Neural cell (in vitro differentiated cells): ENCODE measurements around the gene CTPS2. TPM values are rescaled to one million over a fixed set of nuclear protein-coding genes. Genes with fewer than 3 reads are reported as not detected.
A peak's percentile ranks its signal among the peaks of the same experiment; 100 is the strongest.

Experiments
- H2AFZ ChIP-seq: fragments of 200-600, 300-800 bp; sonication (generic), shearing (Covaris generic); 2 replicates; pipeline ENCODE4 v1.6.0; 2014; ENCODE audit warnings: low read depth, mild to moderate bottlenecking, antibody characterized with exemption, low read length, moderate library complexity
- H3F3A ChIP-seq: fragments of 200-600 bp; shearing (Covaris generic); 2 replicates; pipeline ENCODE4 v1.6.1; 2016; ENCODE audit warnings: mild to moderate bottlenecking, moderate library complexity, mixed read lengths, antibody characterized with exemption, low read length; ENCODE audit not compliant: insufficient read depth, poor library complexity, severe bottlenecking
- H3K27ac ChIP-seq: fragments of 200-600, 300-800 bp; sonication (generic), shearing (Covaris generic); 2 replicates; pipeline ENCODE4 v1.5.1; 2014; ENCODE audit warnings: mild to moderate bottlenecking, low read length, moderate library complexity
- H3K27me3 ChIP-seq: fragments of 300-800, 200-600 bp; sonication (generic), shearing (Covaris generic); 2 replicates; pipeline ENCODE4 v1.6.0; 2014; ENCODE audit warnings: mild to moderate bottlenecking, low read depth, low read length, moderate library complexity; ENCODE audit not compliant: insufficient read depth
- H3K36me3 ChIP-seq: fragments of 300-800, 200-600 bp; sonication (generic), shearing (Covaris generic); 2 replicates; pipeline ENCODE4 v1.5.1; 2014; ENCODE audit warnings: mild to moderate bottlenecking, antibody characterized with exemption, low read length, moderate library complexity; ENCODE audit not compliant: insufficient read depth
- H3K4me2 ChIP-seq: fragments of 300-800, 200-600 bp; sonication (generic), shearing (Covaris generic); 2 replicates; pipeline ENCODE4 v1.6.0; 2014; ENCODE audit warnings: mild to moderate bottlenecking, low read length
- H3K4me3 ChIP-seq: fragments of 300-800, 200-600 bp; sonication (generic), shearing (Covaris generic); 2 replicates; pipeline ENCODE4 v1.5.1; 2014; ENCODE audit warnings: mild to moderate bottlenecking, low read length, moderate library complexity
- H3K79me2 ChIP-seq: fragments of 200-600 bp; shearing (Covaris generic); replicated peaks from 2 replicates; pipeline ENCODE4 v1.6.0; 2014; ENCODE audit warnings: mild to moderate bottlenecking, low read length, moderate library complexity; ENCODE audit not compliant: insufficient read depth
- H3K9ac ChIP-seq: fragments of 300-800, 200-600 bp; sonication (generic), shearing (Covaris generic); 2 replicates; pipeline ENCODE4 v1.6.1; 2016; ENCODE audit warnings: mild to moderate bottlenecking, low read length, mixed read lengths
- H3K9me2 ChIP-seq: fragments of 200-600 bp; shearing (Covaris generic); 2 replicates; pipeline ENCODE4 v1.6.1; 2016; ENCODE audit warnings: mild to moderate bottlenecking, low read length, mixed read lengths; ENCODE audit not compliant: insufficient read depth
- H3K9me3 ChIP-seq: fragments of 200-600, 300-800 bp; sonication (generic), shearing (Covaris generic); 2 replicates; pipeline ENCODE4 v1.6.1; 2016; ENCODE audit warnings: mild to moderate bottlenecking, mixed run types, low read length, moderate library complexity, mixed read lengths
- H4K20me1 ChIP-seq: fragments of 200-600 bp; shearing (Covaris generic); 2 replicates; pipeline ENCODE4 v1.6.1; 2016; ENCODE audit warnings: mild to moderate bottlenecking, mixed run types; ENCODE audit not compliant: insufficient read depth
- EP300 ChIP-seq: fragments of 450-650 bp; conservative IDR thresholded peaks from 2 replicates; pipeline ENCODE4 v1.6.1; 2014; ENCODE audit warnings: antibody characterized with exemption, mild to moderate bottlenecking, moderate library complexity; ENCODE audit not compliant: poor library complexity, severe bottlenecking
- EZH2 ChIP-seq: fragments of 200-600, 300-800 bp; shearing (Covaris generic), sonication (generic); IDR thresholded peaks from 2 replicates; pipeline ENCODE4 v1.6.1; 2014; ENCODE audit warnings: antibody characterized with exemption, low read length, borderline replicate concordance, mild to moderate bottlenecking; ENCODE audit not compliant: insufficient read depth, poor library complexity, severe bottlenecking
- MXI1 ChIP-seq: fragments of 450-650 bp; conservative IDR thresholded peaks from 2 replicates; pipeline ENCODE4 v1.6.1; 2014; ENCODE audit warnings: antibody characterized with exemption, mild to moderate bottlenecking; ENCODE audit not compliant: poor library complexity, severe bottlenecking
- POLR2AphosphoS5 ChIP-seq: IDR thresholded peaks from 2 replicates; pipeline ENCODE4 v1.6.1; 2012
- RAD21 ChIP-seq: fragments of 450-650 bp; conservative IDR thresholded peaks from 2 replicates; pipeline ENCODE4 v1.6.1; 2014; ENCODE audit warnings: antibody characterized with exemption, mild to moderate bottlenecking, moderate library complexity
- SMC3 ChIP-seq: fragments of 450-650 bp; conservative IDR thresholded peaks from 2 replicates; pipeline ENCODE4 v1.6.1; 2014; ENCODE audit warnings: antibody characterized with exemption, mild to moderate bottlenecking, moderate library complexity; ENCODE audit not compliant: poor library complexity
- TAF1 ChIP-seq: IDR thresholded peaks from 2 replicates; pipeline ENCODE4 v1.6.1; 2012; ENCODE audit warnings: low read depth
- polyA plus RNA-seq: library from polyadenylated mRNA; depleted of rRNA; stranded (reverse); fragments of >200 nt; gene quantifications from 2 replicates; pipeline ENCODE4 v1.2.3, GENCODE V29; 2014
- TF ChIP-seq, protein P1 (sequence below): fragments of 450-650 bp; IDR thresholded peaks from 2 replicates; pipeline ENCODE4 v1.5.1; 2014; ENCODE audit warnings: antibody characterized with exemption, mild to moderate bottlenecking, moderate library complexity; ENCODE audit not compliant: poor library complexity, severe bottlenecking
- TF ChIP-seq, protein P2 (sequence below): IDR thresholded peaks from 2 replicates; pipeline ENCODE4 v1.6.1; 2012; ENCODE audit warnings: borderline replicate concordance

The CTPS2 gene
- polyA plus RNA-seq, 1 donor from 2014 or later, result 17.1 TPM

DNA sequence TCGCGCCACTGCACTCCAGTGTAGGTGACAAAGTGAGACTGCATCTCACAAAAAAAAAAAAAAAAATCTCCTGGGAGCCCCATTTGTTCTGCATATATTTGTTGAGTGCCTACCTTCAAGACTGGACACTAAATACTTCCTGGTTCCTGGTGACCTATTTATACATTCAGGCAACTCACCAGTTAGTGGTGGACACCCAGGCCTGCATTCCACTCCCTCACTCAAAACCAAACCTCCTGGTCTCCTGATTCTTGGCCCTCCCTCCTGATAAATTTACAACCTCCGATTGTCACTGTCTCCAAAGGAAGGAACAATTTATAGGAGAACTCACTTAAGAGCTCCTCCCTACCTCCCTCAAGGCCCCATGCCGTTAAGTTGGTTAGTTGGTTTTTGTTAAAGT lies 10.0 kb upstream of the CTPS2 start:
- Histone ChIP-seq H4K20me1 (no peaks in the 10 kb centered on the region), H3F3A (no peaks in the 10 kb centered on the region), H3K4me2 (no peak overlapping the region), H3K9me2 (no peaks in the 10 kb centered on the region), H3K36me3 (no peaks in the 10 kb centered on the region), H3K4me3 (no peak overlapping the region), H3K27me3 (no peaks in the 10 kb centered on the region), H3K79me2 (peaks cover 16% of the 10 kb centered on the region), H3K27ac (no peak overlapping the region), H3K9ac (no peak overlapping the region), H2AFZ (no peak overlapping the region), H3K9me3 (no peaks in the 10 kb centered on the region)
- TF ChIP-seq POLR2AphosphoS5 (no peak), EP300 (no peak), SMC3 (no peak), RAD21 (no peak), MXI1 (no peak), TAF1 (no peak), EZH2 (no peak)
- TF ChIP-seq, protein P1, sequence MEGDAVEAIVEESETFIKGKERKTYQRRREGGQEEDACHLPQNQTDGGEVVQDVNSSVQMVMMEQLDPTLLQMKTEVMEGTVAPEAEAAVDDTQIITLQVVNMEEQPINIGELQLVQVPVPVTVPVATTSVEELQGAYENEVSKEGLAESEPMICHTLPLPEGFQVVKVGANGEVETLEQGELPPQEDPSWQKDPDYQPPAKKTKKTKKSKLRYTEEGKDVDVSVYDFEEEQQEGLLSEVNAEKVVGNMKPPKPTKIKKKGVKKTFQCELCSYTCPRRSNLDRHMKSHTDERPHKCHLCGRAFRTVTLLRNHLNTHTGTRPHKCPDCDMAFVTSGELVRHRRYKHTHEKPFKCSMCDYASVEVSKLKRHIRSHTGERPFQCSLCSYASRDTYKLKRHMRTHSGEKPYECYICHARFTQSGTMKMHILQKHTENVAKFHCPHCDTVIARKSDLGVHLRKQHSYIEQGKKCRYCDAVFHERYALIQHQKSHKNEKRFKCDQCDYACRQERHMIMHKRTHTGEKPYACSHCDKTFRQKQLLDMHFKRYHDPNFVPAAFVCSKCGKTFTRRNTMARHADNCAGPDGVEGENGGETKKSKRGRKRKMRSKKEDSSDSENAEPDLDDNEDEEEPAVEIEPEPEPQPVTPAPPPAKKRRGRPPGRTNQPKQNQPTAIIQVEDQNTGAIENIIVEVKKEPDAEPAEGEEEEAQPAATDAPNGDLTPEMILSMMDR, result no peak
- TF ChIP-seq, protein P2, sequence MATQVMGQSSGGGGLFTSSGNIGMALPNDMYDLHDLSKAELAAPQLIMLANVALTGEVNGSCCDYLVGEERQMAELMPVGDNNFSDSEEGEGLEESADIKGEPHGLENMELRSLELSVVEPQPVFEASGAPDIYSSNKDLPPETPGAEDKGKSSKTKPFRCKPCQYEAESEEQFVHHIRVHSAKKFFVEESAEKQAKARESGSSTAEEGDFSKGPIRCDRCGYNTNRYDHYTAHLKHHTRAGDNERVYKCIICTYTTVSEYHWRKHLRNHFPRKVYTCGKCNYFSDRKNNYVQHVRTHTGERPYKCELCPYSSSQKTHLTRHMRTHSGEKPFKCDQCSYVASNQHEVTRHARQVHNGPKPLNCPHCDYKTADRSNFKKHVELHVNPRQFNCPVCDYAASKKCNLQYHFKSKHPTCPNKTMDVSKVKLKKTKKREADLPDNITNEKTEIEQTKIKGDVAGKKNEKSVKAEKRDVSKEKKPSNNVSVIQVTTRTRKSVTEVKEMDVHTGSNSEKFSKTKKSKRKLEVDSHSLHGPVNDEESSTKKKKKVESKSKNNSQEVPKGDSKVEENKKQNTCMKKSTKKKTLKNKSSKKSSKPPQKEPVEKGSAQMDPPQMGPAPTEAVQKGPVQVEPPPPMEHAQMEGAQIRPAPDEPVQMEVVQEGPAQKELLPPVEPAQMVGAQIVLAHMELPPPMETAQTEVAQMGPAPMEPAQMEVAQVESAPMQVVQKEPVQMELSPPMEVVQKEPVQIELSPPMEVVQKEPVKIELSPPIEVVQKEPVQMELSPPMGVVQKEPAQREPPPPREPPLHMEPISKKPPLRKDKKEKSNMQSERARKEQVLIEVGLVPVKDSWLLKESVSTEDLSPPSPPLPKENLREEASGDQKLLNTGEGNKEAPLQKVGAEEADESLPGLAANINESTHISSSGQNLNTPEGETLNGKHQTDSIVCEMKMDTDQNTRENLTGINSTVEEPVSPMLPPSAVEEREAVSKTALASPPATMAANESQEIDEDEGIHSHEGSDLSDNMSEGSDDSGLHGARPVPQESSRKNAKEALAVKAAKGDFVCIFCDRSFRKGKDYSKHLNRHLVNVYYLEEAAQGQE, result no peak

DNA sequence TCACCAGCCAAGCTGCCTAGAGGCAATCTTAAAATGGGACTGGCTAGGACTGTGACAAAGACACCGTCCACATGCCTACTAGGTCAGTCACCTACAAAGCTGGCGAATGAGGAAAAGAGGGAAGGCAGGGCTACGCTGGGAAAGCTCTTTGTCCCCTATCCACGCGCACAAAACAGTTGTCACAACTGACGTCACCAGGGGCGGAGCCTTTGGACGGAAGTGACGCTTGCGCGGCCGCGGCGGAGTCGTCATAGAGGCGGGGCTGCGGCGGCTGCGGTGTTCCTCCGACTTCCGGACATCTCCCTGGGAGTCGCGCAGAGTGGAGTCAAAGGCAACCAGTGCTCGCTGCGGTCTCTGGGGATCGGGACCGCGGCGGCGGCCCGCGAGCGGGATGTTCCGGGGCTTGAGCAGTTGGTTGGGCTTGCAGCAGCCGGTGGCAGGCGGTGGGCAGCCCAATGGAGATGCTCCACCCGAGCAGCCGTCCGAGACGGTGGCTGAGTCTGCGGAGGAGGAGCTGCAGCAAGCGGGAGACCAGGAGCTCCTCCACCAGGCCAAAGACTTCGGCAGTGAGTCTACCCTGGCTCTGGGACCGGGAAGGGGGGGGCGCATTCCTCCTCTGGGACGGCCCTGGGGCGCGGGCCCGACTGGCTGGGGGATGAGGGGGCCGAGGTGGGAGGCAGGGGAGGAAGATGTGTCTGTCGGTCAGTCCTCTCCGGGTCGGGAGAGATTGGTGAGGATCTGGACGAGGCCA lies 7.0 kb upstream of the CTPS2 start, which contains the start of gene SYAP1:
SYAP1 (plus strand) TSS at position 279 of the 751 bp plus-strand sequence; CDS start at position 392, 113 bp downstream.
- H4K20me1 ChIP-seq, result no peaks in the 10 kb centered on the region
- no peaks in the 10 kb centered on the region for H3K9me2 ChIP-seq
- peak within 1 kb of the TSS; percentile 60 for H2AFZ ChIP-seq

More for the DNA sequence above, 7.0 kb upstream of the CTPS2 start, which contains the start of gene SYAP1:
- H3K4me2 ChIP-seq, result peak within 1 kb of the TSS; percentile 65
- H3K9ac ChIP-seq, result peak within 1 kb of the TSS; percentile 90
- peaks cover 16% of the 10 kb centered on the region for H3K79me2 ChIP-seq
- no peaks in the 10 kb centered on the region for H3F3A ChIP-seq
- H3K36me3 ChIP-seq, result no peaks in the 10 kb centered on the region
- no peaks in the 10 kb centered on the region for H3K27me3 ChIP-seq
- TF ChIP-seq POLR2AphosphoS5 (peak; percentile 98), EP300 (peak; percentile 61), TAF1 (peak; percentile 85), MXI1 (no peak), SMC3 (no peak), EZH2 (no peak), RAD21 (no peak)
- TF ChIP-seq, protein P2, result peak; percentile 85
- TF ChIP-seq, protein P1, result peak; percentile 12
- peak within 1 kb of the TSS; percentile 81 for H3K4me3 ChIP-seq
- peak within 1 kb of the TSS; percentile 99 for H3K27ac ChIP-seq
- no peaks in the 10 kb centered on the region for H3K9me3 ChIP-seq
